ENCODE measurements around the gene AFAP1.

- TF ChIP-seq, protein P1, sequence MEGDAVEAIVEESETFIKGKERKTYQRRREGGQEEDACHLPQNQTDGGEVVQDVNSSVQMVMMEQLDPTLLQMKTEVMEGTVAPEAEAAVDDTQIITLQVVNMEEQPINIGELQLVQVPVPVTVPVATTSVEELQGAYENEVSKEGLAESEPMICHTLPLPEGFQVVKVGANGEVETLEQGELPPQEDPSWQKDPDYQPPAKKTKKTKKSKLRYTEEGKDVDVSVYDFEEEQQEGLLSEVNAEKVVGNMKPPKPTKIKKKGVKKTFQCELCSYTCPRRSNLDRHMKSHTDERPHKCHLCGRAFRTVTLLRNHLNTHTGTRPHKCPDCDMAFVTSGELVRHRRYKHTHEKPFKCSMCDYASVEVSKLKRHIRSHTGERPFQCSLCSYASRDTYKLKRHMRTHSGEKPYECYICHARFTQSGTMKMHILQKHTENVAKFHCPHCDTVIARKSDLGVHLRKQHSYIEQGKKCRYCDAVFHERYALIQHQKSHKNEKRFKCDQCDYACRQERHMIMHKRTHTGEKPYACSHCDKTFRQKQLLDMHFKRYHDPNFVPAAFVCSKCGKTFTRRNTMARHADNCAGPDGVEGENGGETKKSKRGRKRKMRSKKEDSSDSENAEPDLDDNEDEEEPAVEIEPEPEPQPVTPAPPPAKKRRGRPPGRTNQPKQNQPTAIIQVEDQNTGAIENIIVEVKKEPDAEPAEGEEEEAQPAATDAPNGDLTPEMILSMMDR (conservative IDR thresholded peaks at IDR 0.05; ENCODE audit: low read length): no peak
- TF ChIP-seq EZH2phosphoT487 (IDR thresholded peaks at IDR 0.05; ENCODE audit: borderline replicate concordance, low read depth, low read length): no peak
These were observed 8.3 kb upstream of the AFAP1 start for GRCh38 chr4:7947927-7948326.
